Stimulated activated CD8-positive, alpha-beta memory T cell treated with anti-CD3 and anti-CD28 coated beads, Interleukin-4, amount 100 ng/mL, for 4 hours (primary cell): ENCODE data around the gene IQSEC3.

Source experiments
- DNase-seq, 2 donors: peaks; one replicate each; pipeline ENCODE4 v3.0.0-alpha.2; 2020; ENCODE audit warnings: low read depth in 2 of 2, low spot score in 1 of 2

Gene IQSEC3

DNA sequence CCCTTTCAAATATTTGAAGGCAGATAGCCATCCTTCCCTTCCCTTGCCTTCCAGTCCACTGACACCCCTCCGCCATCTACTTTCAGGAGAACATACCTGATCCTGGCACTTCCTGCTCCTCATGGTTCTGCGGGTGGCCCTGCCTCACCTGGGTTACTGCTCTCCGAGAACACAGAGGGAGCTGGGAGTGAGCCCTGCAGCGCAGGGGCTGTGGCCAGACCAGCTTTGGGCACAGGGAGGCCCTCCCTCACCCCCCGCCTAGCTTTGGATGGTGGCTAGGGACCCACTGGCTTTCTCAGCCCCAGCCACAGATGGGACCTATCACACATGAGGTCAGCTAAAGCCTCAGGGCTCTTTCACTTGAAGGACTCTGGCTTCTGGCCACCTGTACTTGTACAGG is 12.4 kb downstream of the IQSEC3 start:
- DNase-seq: no peak

DNA sequence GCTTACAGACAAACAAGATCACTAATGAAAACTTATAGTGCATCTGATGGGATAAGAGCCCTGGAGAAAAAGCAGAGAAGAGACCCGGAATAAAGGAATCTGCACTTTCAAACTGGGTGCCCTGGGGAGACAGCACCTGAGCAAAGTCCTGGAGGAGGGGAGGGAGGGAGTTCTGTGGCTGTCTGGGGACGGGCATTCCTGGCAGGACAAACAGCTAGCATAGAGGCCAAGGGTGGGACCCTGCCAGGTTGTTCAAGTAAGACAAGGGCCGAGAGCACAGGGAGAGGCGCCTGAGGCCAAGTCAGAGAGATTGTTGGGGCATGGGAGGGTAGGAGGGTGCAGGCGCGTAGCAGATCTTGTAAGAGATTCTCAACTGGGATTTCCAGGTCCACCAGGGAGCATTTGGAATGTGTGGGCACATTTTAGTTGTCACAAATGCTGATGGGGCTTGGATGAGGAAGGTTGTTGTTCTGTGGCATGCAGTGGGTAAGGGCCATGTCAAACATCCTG is 14.2 kb downstream of the IQSEC3 start:
- no peak for DNase-seq

DNA sequence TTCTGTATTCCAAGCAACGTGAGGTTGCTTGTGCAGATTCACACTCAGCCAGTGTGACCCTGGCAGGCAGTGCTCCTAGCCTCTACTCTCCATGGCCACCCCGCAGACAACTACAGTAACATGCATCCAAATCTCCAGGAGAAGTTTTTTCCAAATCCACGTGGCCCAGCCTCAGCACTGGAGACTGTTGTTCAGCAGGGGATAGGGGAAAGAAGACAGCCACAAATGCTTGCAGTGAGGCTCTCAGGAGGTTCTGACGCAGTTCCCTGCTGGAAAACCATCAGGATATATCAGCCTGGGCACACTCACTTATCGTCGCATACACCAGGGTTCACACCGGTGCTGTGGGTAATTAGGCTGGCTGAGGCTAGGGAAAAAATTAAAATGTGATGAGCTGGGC is 16.2 kb downstream of the IQSEC3 start:
- DNase-seq: no peak

- DNase-seq: no peak
These were observed 17.5 kb downstream of the IQSEC3 start for GRCh38 chr12:84056-84455.

GRCh38 chr12:85191-85666 is 18.7 kb downstream of the IQSEC3 start:
- no peak for DNase-seq

DNA sequence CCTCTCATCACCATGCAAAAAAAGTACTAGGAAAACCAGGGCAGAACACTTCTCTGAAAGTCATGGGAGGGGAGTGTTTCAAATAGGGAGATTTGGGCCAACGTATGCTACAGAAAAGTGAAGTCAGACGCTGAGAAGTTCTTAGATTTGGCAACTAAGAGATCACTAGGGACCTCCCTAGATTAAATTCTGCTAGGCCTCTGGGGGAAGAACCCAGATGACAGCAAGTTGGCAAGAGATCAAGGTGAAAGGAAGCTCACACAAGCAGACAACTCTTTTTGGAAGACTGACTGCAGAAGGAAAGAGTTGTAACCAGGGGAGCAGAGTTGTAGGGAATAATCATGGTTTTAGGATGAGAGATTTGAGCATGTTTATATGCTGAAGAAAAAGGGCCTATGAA is 20.7 kb downstream of the IQSEC3 start:
- DNase-seq: no peak

- no peak for DNase-seq
These were observed 21.3 kb downstream of the IQSEC3 start for GRCh38 chr12:87856-88255.

GRCh38 chr12:89653-90052 is 23.1 kb downstream of the IQSEC3 start:
- DNase-seq: no peak

GRCh38 chr12:91213-91612 is 24.6 kb downstream of the IQSEC3 start:
- DNase-seq: no peak

DNA sequence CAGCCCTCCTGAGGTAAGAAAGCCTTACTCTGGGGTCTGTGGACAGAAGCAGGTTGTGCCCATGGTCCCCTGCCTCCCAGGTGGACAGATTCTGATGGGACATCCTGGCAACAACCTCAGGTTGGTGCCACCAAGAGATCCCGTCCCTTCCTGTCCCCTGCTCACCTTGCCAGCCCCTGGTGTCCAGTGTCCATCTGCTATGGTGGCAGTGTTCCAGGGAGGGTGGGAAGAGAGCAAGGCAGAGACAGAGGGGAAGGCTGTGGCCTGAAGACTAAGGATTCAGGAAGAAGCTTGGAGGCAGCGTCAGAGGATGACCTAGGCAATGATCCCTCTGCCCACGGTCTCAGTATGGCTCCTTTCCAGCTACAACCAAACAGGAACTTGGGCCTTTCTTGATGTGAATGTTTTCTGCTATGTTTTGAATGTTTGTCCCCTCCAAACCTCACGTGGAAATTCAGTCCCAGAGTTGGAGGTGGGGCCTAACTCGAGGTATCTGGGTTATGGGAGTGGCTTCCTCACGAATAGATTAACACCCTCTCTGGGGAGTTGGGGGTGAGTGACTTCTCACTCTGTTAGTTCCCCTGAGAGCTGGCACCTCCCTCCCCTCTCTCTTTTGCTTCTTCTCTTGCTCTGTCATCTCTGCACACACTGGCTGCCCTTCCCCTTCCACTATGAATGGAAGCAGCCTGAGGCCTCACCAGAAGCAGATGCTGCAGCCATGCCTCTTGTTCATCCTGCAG is 26.9 kb downstream of the IQSEC3 start:
- DNase-seq: no peak

- DNase-seq: no peak
These were observed 30.0 kb downstream of the IQSEC3 start for GRCh38 chr12:96543-96942.

- no peak for DNase-seq
These were observed 32.4 kb downstream of the IQSEC3 start for GRCh38 chr12:98924-99352.

DNA sequence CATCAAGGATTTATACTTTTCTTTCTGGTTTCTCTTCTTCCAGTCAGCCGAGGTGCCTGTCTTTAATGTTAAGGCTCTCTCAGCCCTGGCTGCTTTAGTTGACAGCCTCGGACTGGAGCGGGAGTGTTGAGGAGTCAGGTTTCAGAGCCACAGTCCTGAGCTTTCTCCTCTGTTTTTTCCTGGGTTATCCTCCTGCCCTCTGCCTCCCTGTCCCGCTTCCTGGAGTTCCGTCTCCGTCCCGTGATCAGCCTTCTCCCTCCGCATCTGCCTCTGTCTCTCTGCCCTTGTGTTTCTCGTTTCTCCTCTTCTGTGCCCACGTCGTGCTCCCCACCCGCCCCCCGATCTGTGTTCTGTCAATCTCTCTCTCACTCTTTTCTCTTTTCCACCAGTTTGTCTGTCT is 33.0 kb downstream of the IQSEC3 start:
- no peak for DNase-seq

DNA sequence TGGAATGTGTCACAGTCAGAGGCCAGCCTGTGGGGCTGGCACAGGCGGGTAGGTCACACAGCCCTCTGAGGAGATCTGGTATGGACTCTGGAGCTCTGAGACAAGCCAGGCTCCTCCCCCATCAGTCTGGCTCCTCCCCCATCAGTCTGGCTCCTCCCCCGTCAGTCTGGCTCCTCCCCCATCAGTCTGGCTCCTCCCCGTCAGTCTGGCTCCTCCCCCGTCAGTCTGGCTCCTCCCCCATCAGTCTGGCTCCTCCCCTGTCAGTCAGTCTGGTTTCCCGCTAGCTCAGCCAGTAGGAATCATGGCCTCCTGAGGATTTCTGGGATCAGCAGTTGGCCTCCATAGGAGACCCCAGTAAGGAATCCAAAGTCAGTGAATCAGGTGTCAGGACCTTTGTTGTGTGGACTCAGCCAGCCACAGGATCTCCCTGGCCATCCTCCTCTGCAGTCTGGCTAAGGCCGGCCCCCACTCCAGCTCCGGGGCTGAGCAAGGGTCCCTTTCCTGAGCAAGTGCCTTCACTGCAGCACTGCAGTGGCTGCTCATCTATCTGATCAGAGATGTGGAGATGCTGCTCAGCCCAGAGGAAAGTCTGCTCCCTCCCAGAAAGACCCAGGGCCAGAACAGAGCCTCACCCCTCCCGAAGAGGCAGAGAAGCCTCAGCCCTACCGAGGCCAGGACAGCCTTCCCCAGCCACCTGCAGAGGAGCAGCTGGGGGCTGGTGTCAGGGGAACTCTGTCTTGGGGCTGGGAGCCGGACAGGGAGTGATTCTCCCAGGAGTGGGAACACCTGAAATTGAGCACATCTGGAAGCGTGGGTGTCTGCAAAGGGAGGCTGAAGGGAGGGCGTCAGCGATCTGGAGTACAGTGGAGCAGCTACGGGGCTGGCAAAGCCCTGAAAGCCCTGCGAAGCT is 35.7 kb downstream of the IQSEC3 start:
- no peak for DNase-seq

DNA sequence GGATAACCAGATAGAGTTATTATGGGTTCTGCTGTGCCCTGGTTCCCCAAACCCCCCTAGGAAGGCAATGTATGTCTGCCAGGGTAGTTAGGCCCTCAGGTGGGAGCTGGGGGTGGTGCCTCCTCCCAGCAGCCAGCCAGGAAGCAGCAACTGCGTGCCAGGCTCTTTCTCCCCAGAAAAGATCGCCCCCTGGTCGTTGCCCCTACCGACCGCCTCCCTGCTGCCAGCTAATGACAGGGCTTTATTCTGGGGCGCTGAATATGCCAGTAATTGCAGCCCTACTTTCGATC is 36.3 kb downstream of the IQSEC3 start:
- DNase-seq: no peak

DNA sequence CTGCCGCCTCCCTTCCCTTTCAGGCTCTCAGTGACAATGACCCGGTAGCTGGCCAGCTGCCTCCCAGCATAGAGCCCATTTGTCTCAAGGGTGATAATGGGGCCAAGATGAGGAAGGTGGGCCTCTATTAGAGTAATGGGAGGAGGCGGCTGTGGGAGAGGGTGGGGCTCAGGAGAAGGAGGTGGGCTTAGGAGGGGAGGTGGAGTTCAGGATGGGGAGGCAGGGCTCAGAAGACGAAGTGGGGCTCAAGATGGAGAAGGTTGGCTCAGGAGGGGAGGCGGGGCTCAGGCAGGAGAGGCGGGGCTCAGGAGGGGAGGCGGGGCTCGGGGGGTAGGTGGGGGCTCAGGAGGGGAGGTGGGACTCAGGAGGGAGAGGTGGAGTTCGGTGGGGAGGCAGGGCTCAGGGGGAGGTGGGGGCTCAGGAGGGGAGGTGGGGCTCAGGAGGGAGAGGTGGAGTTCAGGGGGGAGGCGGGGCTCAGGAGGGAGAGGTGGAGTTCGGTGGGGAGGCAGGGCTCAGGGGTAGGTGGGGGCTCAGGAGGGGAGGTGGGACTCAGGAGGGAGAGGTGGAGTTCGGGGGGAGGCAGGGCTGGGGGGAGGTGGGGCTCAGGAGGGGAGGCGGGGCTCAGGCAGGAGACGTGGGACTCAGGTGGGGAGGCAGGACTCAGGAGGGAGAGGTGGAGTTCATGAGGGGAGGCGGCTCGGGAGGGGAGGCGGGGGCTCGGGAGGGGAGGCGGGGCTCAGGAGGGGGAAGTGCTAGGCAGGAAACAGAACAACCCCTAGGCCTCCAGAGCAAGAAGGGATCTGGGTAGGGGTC is 36.8 kb downstream of the IQSEC3 start:
- DNase-seq: no peak

GRCh38 chr12:104551-105081 is 38.0 kb downstream of the IQSEC3 start:
- peak in 1 of 2 donors; percentile 5 for DNase-seq

GRCh38 chr12:105696-106095 is 39.1 kb downstream of the IQSEC3 start:
- no peak for DNase-seq

DNA sequence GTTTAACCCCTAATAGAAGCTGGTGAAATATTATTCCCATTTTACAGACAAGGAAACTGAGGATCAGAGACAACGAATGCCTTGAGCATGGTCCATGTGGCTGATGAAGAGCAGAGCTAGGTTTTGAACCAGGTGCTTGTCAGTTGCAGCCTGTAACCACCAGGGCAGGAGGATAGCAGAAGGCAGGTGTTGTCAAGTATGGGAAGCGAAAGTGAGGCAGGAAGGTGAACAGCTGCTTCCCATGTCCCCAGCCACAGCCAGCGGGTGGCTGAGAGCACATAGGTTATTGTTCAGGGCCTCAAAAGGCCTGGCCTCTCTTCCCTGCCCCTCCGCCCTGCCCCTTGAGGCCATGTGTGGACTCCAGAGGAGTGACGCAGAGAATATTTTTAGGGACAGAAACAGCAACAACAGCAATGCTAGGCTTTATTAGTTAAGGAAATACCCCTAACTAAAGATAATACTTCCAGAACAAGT is 39.6 kb downstream of the IQSEC3 start:
- no peak for DNase-seq

DNA sequence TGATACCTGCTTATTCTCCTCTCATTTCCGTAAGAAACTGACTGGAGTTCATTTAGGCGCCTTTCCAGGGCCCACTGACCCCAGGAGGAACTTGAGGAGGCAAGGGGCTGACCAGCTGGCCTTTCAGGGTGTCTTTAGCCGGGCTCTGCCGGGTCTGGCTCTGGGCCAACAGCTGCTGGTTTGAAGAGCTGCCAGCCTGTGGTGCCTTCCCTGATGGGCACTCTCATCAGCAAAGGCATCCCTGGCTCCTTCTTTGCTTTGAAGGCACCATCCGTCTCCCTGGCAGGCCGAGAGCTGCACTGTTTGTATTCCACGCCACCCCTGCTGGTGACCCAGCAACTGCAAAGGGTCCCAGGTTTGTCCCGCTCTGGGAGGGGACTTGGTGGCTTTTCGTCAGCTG is 42.0 kb downstream of the IQSEC3 start:
- no peak for DNase-seq

- DNase-seq: no peak
These were observed 42.9 kb downstream of the IQSEC3 start for GRCh38 chr12:109446-109845.
